Gastroesophageal sphincter (tissue), 4 donors: ENCODE measurements around the gene BLOC1S3. TPM values are rescaled to one million over a fixed set of nuclear protein-coding genes. Genes with fewer than 3 reads are reported as not detected.
A peak's percentile ranks its signal among the peaks of the same experiment; 100 is the strongest.

Source experiments
- ATAC-seq: fragments of 150-250 bp; one replicate; pipeline ENCODE4 v1.9.1; 2016; ENCODE audit warnings: mild to moderate bottlenecking, moderate library complexity
- H3K27ac ChIP-seq, 4 donors: fragments of 200-600 bp; sonication (generic) in 3 of 4; 1 replicate in 3 of 4; 2 replicates in 1 of 4; pipeline ENCODE4 v1.5.1; 2016 to 2019
- H3K27me3 ChIP-seq: fragments of 200-600 bp; sonication (generic); one replicate; pipeline ENCODE4 v1.5.1; 2019
- H3K36me3 ChIP-seq, 2 donors: fragments of 200-600 bp; sonication (generic); one replicate each; pipeline ENCODE4 v1.5.1; 2019; ENCODE audit warnings: control low read depth in 1 of 2
- H3K4me1 ChIP-seq, 3 donors: fragments of 200-600 bp; sonication (generic); 1 replicate in 2 of 3; 2 replicates in 1 of 3; pipeline ENCODE4 v1.5.1; 2016 to 2019; ENCODE audit warnings: control low read depth in 2 of 3
- H3K4me3 ChIP-seq, 2 donors: fragments of 200-600 bp; sonication (generic); one replicate each; pipeline ENCODE4 v1.5.1; 2019; ENCODE audit warnings: mild to moderate bottlenecking in 1 of 2, moderate library complexity in 1 of 2
- H3K9me3 ChIP-seq, 3 donors: fragments of 200-600 bp; sonication (generic); one replicate each; pipeline ENCODE4 v1.5.1; 2017 to 2019; ENCODE audit warnings: control low read depth in 2 of 3
- EP300 ChIP-seq: sonication (generic); formaldehyde crosslinking; IDR thresholded peaks from one replicate; pipeline ENCODE4 v1.6.1; 2017; ENCODE audit warnings: antibody characterized with exemption, mild to moderate bottlenecking
- POLR2A ChIP-seq, 2 donors: fragments of 450-650 bp; IDR thresholded peaks; one replicate each; pipeline ENCODE4 v1.6.1; 2017; ENCODE audit warnings: antibody characterized with exemption in 2 of 2, mild to moderate bottlenecking in 2 of 2, moderate library complexity in 1 of 2
- POLR2AphosphoS5 ChIP-seq: sonication (generic); formaldehyde crosslinking; IDR thresholded peaks from one replicate; pipeline ENCODE4 v1.6.1; 2017; ENCODE audit warnings: antibody characterized with exemption
- WGBS, 2 donors: methylation state at CpG; one replicate each; pipeline ENCODE4 v1.1.5; 2018; ENCODE audit warnings: low coverage in 1 of 2; 5-methylcytosine and 5-hydroxymethylcytosine counted together
- total RNA-seq, 4 donors: library from RNA; depleted of rRNA; stranded (reverse); fragments of >200 nt; gene quantifications; one replicate each; pipeline ENCODE4 v1.1.0, GENCODE V29; 2016
- TF ChIP-seq, protein P1 (sequence below), 4 experiments: fragments of 200-600 bp in 2 of 4; fragments of 450-650 bp in 2 of 4; sonication (generic) in 1 of 4; IDR thresholded peaks; one replicate each; pipeline ENCODE4 v1.5.1; 2017 to 2019; ENCODE audit warnings: antibody characterized with exemption in 4 of 4, mild to moderate bottlenecking in 2 of 4, moderate library complexity in 2 of 4

The BLOC1S3 gene
- total RNA-seq, 4 donors from 2014 or later = 5.0 to 17.0 (median 7.8) TPM

DNA sequence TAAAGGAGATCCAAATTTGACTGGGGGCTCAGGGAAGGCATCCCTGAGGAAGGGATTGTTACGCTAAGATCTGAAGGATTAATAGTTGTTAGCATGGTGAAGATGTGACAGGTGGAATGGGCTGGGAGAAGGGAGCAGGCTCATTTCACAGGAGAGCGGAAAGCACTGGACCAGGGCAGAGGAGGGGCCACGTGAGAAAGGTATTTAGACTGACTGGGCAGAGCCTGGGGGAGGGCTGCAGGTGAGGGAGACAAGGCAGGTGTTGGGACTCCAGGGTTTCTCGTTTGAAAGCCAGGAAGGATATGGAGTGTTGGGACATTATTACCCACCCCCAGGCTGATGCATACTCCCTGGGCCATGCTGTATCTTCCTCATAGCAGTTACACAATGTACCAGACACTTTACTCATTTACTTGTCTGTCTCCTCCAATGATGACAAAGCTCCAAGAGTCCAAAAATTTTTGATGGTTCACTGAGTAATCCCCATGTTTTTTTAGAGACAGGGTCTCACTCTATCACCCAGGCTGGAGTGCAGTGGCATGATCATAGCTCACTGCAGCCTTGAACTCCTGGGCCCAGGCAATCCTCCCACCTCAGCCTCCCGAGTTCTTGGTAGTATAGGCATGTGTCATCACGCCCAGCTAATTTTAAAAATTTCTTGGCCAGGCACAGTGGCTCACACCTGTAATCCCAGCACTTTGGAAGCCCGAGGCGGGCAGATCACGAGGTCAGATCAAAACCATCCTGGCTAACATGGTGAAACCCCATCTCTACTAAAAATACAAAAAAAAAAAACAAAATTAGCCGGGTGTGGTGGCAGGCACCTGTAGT lies 2.9 kb upstream of the BLOC1S3 start:
- H3K4me1 ChIP-seq = peaks cover 0 to 36% (median 17%) of the 10 kb centered on the region in 3 donors
- no peaks in the 10 kb centered on the region for H3K9me3 ChIP-seq
- TF ChIP-seq POLR2AphosphoS5 = no peak
- TF ChIP-seq, protein P1, sequence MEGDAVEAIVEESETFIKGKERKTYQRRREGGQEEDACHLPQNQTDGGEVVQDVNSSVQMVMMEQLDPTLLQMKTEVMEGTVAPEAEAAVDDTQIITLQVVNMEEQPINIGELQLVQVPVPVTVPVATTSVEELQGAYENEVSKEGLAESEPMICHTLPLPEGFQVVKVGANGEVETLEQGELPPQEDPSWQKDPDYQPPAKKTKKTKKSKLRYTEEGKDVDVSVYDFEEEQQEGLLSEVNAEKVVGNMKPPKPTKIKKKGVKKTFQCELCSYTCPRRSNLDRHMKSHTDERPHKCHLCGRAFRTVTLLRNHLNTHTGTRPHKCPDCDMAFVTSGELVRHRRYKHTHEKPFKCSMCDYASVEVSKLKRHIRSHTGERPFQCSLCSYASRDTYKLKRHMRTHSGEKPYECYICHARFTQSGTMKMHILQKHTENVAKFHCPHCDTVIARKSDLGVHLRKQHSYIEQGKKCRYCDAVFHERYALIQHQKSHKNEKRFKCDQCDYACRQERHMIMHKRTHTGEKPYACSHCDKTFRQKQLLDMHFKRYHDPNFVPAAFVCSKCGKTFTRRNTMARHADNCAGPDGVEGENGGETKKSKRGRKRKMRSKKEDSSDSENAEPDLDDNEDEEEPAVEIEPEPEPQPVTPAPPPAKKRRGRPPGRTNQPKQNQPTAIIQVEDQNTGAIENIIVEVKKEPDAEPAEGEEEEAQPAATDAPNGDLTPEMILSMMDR (IDR thresholded peaks at IDR 0.05) = no peak
- no peak for TF ChIP-seq POLR2A (IDR thresholded peaks at IDR 0.05)
- TF ChIP-seq EP300 = no peak
- no peak overlapping the region for H3K4me3 ChIP-seq
- 70 to 73% methylated on average over 6 to 9 of the region's 10 CpGs for WGBS, 2 donors
- H3K36me3 ChIP-seq = no peaks in the 10 kb centered on the region
- no peak overlapping the region for H3K27ac ChIP-seq
- no peaks in the 10 kb centered on the region for H3K27me3 ChIP-seq
- no peak for ATAC-seq

DNA sequence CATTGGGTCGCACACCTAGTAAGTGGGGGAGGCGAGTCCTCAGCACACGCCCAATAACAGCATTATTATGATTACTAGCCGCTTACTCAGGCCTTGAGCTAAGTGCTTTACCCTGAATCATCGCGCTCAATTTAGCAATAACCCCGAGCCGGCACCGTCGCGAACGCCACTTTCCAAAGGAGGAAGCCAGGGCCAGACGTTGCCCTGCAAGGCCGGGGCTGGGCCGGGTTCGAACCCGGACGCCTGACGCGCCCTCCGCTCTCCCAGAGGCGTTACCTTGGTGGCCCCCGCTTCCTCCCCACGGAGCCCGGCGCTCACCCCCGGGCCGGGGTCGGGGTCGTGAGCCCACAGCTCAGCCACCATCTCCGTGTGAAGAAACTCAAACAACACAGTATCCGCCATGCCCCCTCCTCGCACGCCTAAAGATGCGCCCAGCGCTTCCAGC lies 745 bp upstream of the BLOC1S3 start, which contains the start of gene TRAPPC6A:
TSS of gene TRAPPC6A (minus strand) at position 421 of the 445 bp plus-strand sequence. CDS start at position 402, 19 bp downstream.
- Histone ChIP-seq H3K36me3 (peaks cover 0 to 11% of the 10 kb centered on the region in 2 donors), H3K9me3 (no peaks in the 10 kb centered on the region), H3K27ac (peak within 1 kb of the TSS; percentile 90 to 96 (median 95)), H3K4me3 (peak within 1 kb of the TSS; percentile 63 to 98), H3K27me3 (no peaks in the 10 kb centered on the region), H3K4me1 (peaks cover 0 to 41% (median 24%) of the 10 kb centered on the region in 3 donors)
- TF ChIP-seq, protein P1 (IDR thresholded peaks at IDR 0.05) = no peak
- peak; percentile 68 for TF ChIP-seq POLR2AphosphoS5
- TF ChIP-seq POLR2A (IDR thresholded peaks at IDR 0.05) = peak; percentile 61 to 64
- no peak for TF ChIP-seq EP300
- ATAC-seq = peak; percentile 0
- WGBS, 2 donors = 0 to 2% methylated on average over 13 to 14 of the region's 36 CpGs

DNA sequence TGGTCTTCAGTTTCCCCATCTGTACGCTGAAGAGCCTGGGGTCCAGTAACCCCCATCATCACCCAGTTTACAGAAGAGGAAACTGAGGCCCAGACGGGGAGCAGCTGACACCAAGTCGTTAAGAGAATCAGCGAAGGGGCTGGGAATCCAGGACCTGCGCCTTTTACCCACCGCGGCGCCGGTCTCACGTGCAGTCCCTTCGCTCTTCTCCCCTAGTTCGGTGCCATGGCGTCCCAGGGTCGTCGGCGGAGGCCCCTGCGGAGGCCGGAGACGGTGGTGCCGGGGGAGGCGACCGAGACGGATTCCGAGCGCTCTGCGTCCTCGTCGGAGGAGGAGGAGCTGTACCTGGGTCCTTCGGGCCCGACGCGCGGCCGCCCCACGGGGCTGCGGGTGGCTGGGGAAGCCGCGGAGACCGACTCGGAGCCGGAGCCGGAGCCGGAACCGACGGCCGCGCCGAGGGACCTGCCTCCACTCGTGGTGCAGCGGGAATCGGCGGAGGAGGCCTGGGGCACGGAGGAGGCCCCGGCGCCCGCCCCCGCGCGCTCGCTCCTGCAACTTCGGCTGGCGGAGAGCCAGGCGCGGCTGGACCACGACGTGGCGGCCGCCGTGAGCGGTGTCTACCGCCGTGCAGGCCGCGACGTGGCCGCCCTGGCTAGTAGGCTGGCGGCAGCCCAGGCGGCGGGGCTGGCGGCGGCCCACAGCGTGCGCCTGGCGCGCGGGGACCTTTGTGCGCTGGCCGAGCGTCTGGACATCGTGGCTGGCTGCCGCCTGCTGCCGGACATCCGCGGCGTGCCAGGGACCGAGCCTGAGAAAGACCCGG lies 698 bp downstream of the BLOC1S3 start:
- no peaks in the 10 kb centered on the region for H3K27me3 ChIP-seq
- 0% methylated on average over 11 of the region's 97 CpGs; no CpG with 5 or more reads in 1 of the 2 donors for WGBS, 2 donors
- peaks cover 0 to 41% (median 24%) of the 10 kb centered on the region in 3 donors for H3K4me1 ChIP-seq
- H3K4me3 ChIP-seq = peak overlapping the region; percentile 63 to 85
- no peak for TF ChIP-seq EP300
- no peak for TF ChIP-seq POLR2A (IDR thresholded peaks at IDR 0.05)
- TF ChIP-seq, protein P1 (IDR thresholded peaks at IDR 0.05) = no peak
- no peak for ATAC-seq
- H3K36me3 ChIP-seq = peaks cover 0 to 11% of the 10 kb centered on the region in 2 donors
- peak overlapping the region; percentile 76 to 96 (median 90) for H3K27ac ChIP-seq
- H3K9me3 ChIP-seq = no peaks in the 10 kb centered on the region

DNA sequence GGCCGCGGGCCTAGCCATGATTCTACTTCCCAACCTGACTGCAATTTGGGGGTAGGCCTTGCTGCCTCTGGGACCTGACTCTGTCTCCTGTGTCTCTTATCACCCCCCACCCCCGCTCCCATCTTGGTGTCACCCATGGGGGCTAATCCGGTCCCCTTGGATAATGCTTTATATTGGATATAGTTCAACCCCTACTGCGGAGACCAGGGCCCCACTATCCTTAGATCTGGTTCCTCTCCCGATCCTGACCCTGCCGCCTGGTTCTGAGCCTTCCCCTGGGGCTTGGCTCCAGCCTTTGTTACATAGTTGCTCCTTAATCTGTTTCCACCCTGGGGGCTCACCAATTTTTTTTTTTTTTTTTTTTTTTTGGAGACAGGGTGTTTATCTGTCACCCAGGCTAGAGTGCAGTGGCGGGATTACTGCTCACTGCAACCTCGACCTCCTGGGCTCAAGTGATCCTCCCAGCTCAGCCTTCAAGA lies 1.3 kb downstream of the BLOC1S3 start:
- Histone ChIP-seq H3K36me3 (peaks cover 0 to 11% of the 10 kb centered on the region in 2 donors), H3K4me3 (peak overlapping the region; percentile 63 to 85), H3K27ac (peak overlapping the region in 3 of 4 donors; percentile 88 to 96 (median 91)), H3K27me3 (no peaks in the 10 kb centered on the region), H3K9me3 (no peaks in the 10 kb centered on the region), H3K4me1 (peaks cover 0 to 41% (median 24%) of the 10 kb centered on the region in 3 donors)
- no peak for ATAC-seq
- WGBS, 2 donors = 65 to 76% methylated on average over 3 to 5 of the region's 9 CpGs
- TF ChIP-seq POLR2AphosphoS5 (no peak), EP300 (no peak), POLR2A (IDR thresholded peaks at IDR 0.05) (no peak)
- TF ChIP-seq, protein P1 (IDR thresholded peaks at IDR 0.05) = no peak
